Hepatocyte (in vitro differentiated cells): ENCODE measurements around the gene MEF2D.

Experiments used
- CTCF ChIP-seq: fragments of 200-600 bp; sonication (generic); IDR thresholded peaks from 2 replicates; pipeline ENCODE4 v1.5.1; 2016; ENCODE audit warnings: antibody characterized with exemption, mild to moderate bottlenecking; ENCODE audit not compliant: poor library complexity
- EZH2 ChIP-seq: fragments of 200-600 bp; sonication (generic); IDR thresholded peaks from 2 replicates; pipeline ENCODE4 v1.6.1; 2016; ENCODE audit warnings: antibody characterized with exemption, mild to moderate bottlenecking, borderline replicate concordance

- TF ChIP-seq CTCF (no peak), EZH2 (no peak)
These were observed 16.2 kb upstream of the MEF2D start for GRCh38 chr1:156516821-156517220.
